ENCODE measurements around the gene PLPPR1.

DNA sequence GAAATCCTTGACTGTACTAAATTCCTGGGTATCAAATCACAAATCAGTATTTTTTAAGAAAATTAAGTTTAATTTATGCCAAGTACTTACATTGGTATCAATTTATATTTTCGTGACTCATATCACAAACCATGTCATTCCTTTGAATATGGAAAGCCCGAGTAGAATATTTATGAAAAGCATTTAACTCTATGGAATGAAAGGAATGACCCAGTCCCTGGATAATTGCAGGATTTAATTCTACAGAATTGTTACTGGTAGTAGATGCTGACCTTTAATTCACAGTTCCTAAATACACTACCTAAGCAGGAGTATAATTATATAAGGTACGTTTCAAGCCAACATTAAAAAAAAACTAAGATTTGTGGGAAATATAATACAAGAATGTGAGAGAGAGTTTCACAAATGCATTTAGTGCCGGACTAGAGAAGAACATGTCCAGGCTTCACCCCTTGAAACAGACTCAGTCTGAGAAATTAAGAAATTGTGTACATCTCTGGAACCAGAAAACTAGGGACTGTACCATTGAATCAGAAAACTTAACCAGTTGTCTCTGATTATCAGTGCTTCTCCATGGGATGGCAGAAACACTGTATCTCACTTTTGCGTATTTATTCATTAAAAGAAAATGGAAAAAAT is 28.5 kb upstream of the PLPPR1 start:
- TF ChIP-seq, protein P1, sequence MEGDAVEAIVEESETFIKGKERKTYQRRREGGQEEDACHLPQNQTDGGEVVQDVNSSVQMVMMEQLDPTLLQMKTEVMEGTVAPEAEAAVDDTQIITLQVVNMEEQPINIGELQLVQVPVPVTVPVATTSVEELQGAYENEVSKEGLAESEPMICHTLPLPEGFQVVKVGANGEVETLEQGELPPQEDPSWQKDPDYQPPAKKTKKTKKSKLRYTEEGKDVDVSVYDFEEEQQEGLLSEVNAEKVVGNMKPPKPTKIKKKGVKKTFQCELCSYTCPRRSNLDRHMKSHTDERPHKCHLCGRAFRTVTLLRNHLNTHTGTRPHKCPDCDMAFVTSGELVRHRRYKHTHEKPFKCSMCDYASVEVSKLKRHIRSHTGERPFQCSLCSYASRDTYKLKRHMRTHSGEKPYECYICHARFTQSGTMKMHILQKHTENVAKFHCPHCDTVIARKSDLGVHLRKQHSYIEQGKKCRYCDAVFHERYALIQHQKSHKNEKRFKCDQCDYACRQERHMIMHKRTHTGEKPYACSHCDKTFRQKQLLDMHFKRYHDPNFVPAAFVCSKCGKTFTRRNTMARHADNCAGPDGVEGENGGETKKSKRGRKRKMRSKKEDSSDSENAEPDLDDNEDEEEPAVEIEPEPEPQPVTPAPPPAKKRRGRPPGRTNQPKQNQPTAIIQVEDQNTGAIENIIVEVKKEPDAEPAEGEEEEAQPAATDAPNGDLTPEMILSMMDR (IDR thresholded peaks at IDR 0.05; ENCODE audit: low read length): no peak
- TF ChIP-seq EZH2 (optimal IDR thresholded peaks at IDR 0.05; ENCODE audit: low read depth, low read length) (no peak), EZH2phosphoT487 (IDR thresholded peaks at IDR 0.05; ENCODE audit: low read length) (no peak)
